ENCODE measurements around the gene TKTL2.

DNA sequence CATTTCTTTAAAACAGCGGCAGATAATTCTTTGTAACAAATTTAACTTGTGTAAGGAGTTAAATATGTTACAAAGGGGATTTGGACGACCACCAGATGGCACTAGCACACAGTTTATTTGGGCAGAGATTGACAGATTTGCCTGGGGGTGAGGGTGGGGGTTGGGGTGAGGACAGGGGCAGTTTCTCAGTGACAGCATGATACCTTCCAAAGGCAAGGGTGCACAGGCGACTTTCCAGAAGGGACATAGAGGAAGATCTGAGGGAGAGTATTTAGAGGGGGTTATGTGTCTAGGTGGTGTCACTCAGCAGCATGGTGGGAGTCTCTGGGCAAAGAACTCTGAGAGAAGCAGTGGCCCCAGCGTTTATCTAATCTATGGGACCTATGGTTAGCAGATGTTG, 11.4 kb upstream of the TKTL2 start:
- no peak for TF ChIP-seq POLR2A (IDR thresholded peaks at IDR 0.05; ENCODE audit: low read length)
- no peak for TF ChIP-seq GATA1 (IDR thresholded peaks at IDR 0.05; ENCODE audit: low read depth, low read length)

Measured in erythroblast (primary cell).